Astrocyte of the hippocampus (primary cell): ENCODE measurements around the gene UBE2O.

ENCODE experiments used
- DNase-seq: peaks from one replicate; pipeline ENCODE4 v3.0.0; 2011; ENCODE audit warnings: low read depth, low spot score

The UBE2O gene

DNA sequence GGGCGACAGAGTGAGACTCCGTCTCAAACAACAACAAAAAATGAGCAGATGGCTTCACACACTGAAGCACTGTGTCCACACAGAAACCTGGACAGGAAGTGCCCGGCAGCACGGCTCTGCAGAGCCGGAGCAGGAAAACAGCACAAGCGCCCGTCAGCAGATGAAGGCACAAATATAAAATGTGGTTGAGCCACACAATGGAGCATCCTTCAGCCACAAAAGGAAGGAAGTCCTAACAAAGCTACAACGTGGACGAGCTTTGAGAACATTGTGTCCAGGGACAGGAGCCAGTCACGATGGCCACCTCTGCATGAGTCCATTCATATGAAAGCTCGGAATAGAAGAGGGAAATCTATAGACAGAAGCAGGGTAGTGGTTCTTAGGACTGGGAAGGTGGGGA, 32.6 kb upstream of the UBE2O start:
- DNase-seq = no peak

DNA sequence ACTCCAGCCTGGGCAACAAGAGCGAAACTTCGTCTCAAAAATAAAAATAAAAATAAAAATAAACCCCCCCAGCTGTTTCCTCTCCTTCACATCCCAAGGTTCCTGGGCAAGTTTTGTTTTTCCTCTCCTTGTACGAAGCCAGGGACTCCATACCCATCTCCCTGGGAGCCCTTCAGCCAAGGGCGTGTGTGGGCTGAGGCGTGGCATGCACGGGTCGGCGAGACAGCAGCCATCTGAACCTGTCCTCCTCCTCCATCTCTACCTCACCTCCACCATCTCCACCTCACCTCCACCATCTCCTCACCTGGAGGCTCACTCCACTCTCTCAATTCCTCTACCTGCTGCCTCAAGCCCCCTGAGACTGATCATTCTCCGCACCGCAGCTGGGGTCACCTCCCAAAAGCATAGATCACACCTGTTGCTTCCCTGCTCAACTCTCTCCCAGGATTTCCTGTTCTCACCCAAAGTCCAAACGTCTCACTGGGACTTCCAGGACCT, 31.3 kb upstream of the UBE2O start:
- no peak for DNase-seq

DNA sequence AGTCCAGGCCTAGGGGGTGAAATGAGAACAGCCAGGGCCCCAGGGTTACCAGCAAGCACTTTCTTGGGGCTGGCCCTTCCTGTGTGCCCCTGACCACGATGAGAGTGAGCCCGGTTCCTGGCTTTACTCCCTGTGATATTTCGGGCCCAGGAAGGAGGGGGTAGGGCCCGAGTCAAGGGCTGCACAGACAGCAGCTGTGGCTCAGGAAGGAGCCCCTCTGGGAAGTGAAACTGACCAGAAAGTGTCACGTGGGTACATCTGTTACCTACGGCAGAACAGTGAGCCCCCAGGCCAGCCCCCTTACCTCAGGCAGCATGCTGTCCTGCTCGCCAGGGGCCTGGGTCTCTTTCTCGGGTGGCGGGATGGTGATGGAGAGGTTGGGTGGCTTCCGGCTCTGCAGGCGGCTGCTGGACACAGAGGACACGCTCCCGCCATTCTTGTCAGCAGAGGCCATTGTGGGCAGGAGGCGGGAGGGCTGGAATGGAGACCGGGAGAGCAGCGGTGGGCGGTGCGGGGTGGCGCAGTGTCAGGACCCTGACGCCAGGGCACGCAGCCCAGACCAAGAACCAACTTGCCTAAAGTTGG, 28.2 kb upstream of the UBE2O start:
- DNase-seq = no peak

GRCh38 chr17:76480632-76481031, 27.7 kb upstream of the UBE2O start:
- peak; percentile 46 for DNase-seq

DNA sequence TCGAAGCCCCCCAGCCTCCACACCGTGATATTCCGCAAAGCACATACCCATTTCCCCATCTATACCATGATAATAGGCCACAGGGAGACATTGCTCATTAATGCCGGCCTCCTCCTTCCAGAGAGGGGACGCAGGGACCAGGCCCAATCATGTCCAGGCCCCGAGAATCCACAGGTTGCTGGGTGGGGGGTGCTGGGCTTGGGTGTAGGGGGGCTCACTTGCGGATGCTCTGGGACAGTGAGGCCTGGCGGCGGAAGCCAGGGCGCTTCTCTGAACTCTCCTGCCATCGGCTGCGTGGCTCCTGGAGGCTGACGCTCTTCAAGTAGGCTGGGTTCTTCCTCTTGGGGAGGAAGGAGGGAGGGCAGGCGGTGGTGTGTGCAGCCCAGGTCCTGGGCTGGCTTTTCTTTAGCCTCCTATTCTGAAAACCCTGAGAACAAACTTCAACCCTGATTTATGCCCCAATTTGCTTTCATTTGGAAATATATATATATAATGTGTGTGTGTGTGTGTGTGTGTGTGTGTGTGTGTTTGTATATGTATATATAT, 26.6 kb upstream of the UBE2O start:
- no peak for DNase-seq

DNA sequence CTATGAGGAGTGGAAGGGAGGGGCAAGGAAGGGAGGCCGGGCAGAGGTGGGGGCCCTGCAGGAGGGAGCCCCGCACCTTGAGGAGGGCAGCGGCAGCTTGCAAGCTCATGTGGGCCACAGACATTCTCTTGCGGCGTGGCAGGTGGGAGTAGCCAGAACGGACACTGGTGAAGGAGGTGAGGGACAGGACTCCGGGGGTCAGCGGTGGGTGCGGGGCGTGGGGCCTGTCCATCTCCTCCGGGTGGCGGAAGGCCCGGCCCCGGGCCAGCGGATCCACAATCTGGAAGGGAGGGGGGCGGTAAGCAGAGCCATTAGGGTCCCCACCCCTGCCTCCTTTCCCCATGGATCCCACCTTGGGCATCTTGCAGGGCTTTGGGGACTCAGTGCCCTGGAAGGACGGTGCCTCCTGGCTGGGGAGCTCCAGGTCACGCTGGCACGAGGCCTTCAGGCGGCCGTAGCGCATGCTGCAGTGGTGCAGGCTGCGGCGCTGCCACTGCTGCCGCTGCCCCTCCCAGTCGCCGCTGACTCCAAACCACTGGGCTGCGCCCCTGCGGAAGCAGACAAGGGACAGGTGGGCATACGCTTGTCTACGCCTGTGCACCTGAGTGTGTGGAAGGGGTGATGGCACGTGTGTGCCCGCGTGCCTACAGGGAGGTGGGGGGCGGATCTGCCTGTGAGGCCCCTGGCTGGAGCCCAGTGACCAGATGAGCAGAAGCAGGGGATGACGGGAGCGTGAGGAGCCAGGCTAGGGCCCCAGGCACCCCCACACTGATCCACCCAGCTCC, 26.0 kb upstream of the UBE2O start:
- no peak for DNase-seq

DNA sequence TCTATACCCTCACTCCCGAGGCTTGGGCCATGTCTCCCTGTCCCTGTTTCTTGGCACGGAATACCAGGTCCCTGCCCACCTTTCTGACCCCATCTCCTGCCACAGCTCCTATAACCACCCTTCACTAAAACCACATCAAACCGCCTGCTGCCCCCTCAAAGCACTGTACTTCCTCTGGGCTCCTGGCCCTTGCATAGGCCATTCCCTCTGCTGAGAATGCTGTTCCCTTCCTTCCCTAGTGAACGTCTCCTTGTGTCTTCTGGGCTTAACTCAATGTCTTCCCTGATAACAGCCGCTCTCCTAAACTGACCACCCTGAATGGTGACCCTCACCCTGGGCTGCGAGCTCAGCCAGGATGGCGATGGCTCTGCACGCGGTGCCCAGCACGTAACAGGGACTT, 25.1 kb upstream of the UBE2O start:
- DNase-seq = no peak

- no peak for DNase-seq
Observed at GRCh38 chr17:76477576-76477975, 24.6 kb upstream of the UBE2O start.

- DNase-seq = no peak
Observed at GRCh38 chr17:76476736-76477135, 23.8 kb upstream of the UBE2O start.

GRCh38 chr17:76475302-76475701, 22.4 kb upstream of the UBE2O start:
- no peak for DNase-seq

DNA sequence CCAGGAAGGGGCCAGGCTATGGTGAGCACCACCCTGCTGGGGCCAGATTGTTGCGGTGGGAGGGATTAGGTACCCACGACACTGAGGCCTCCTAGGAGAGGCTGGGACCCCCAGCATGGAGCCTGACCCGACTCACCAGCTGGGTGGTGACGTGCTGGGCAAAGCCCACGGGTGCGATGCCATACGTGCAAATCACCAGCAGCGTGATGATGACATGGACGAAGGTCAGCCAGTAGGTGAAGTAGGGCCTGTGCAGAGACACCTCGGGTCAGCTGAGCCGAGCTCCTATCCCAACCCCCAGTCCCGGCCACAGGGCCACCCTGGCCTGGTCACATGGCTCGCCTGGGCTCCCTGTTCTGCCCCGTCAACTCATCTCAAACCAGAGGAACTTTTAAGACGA, 21.9 kb upstream of the UBE2O start:
- no peak for DNase-seq

DNA sequence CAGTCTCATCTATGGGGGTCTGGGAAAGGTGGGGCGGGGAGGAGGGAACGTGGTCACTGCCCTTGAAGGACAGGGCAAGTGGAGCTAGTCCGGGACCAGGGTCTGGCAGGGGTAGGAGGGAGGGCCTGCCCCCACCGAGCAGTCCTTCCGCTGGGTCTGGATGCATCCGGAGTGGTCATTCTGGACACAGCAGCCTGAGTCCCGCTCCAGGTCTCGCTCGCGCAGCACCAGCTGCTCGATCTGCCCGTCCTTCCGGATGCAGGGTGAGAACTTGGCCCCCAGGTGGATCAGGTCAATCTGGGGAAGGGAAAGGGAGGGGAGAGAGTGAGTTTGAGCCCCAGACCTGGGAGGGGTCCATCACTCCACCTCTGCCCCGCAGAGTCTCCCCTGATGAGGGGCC, 21.3 kb upstream of the UBE2O start:
- DNase-seq = no peak

DNA sequence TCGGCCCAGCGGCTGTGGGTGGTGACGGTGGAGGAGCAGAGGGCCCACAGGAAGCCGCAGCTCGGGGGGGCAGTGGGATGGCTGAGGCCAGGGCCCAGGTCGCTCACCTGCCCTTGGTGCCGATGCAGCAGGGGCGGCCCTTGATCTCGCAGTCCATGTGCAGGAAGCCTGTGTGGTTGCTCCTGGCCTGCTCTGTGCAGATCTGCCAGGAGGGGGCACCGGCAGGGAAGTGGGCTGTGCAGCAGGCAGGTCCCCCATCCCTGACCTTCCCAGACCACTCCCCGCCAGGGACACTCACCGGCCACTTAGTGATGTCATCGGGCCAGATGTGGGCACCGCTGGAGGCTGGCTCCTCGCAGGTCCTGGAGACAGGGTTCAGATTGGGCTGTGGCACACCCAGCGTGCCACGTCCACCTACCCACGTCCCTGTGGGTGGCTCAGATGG, 20.6 kb upstream of the UBE2O start:
- no peak for DNase-seq

GRCh38 chr17:76472726-76473125, 19.8 kb upstream of the UBE2O start:
- no peak for DNase-seq

GRCh38 chr17:76472258-76472645, 19.3 kb upstream of the UBE2O start:
- DNase-seq = no peak

- DNase-seq = no peak
Observed at GRCh38 chr17:76471498-76472257, 18.7 kb upstream of the UBE2O start.

DNA sequence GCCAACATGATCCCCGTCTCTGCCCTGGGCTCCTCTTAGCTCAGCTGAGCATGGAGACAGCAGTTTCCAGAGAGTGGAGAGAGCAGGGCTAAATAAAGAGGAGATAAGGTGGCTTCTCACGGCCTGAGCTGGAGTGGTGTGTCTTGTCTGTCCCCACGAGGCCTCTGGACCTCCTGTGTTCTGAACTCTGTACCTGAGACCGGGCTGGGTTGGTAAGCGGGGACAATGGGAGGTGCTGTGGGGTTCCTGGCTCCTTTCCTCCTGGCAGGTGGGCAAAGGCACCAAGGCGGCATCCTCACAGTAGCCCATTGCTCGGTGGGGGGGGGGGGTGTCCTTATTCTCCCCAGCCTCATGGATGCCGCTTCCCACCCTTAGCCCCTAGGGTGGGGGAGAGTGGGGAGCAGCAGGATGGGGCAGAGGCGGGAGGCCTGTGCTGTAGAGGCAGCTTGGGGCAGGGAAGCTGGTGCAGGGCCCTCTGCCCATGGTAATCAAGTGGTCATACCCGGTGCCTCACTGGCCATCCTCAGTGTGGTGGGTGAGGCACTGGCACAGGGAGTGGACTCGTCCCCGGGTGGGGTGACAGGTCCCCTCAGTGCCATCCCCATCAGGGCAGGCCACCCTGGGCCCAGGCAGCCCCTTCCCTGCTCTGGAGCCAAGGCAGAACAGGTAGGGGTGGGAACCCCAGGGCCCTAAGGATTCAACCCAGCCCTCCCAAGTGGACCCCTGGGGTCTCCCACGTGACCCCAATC, 17.2 kb upstream of the UBE2O start:
- DNase-seq = no peak

- DNase-seq = no peak
Observed at GRCh38 chr17:76469076-76469990, 16.4 kb upstream of the UBE2O start.

DNA sequence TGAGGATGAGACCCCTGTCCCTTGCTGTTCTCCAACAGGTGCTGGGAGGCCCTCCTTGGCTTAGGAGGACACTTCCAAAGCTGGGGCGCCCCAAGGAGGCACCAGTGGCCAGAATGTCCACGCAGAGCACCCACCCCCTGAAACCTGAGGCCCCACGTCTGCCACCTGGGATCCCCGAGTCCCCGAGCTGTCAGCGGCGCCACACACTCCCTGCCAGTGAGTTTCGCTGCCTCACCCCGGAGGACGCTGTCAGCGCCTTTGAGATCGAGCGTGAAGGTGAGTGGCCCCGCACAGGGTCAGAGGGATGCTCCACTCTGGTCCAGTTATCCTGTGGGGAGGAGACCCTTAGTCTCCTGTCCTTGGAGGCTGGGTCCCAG, 15.7 kb upstream of the UBE2O start:
- DNase-seq = no peak

DNA sequence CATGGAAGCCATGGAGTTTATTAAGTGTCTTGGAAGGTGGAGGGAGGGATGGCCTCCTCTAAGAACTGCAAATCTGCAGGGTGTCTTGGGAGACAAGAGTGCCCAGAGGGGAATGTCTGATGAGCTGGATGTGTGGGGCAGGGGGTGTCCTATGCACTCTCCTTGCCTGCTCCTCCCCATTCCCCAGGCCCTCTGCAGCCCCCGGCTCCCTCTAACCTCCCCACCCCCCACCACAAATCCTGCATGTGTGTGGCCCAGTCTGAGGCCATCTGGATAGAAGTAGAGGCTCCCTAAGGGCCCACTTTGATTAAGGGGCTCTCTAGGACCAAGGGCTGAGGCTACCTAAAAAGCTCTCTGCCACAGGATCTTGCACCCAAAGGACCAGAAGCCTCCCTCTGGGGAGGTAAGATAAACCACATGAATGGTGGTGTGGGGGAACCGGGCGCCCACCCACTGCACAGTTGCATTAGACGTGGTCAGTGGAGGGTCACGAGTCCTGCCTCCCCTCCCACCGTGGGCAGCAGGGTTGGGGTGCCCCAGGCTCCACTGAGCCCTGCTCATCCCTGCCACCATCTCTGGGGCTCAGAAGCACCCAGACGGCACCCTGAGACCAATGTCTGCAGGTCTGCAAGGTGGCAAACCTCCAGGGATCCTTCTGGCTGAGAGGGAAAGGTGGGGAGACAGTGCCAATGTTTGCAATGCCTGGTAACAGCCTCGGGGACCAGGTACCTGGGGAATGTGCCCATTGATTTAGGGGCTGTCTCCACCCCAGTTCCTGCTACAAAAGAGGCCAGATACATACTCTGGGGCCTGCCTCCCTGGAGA, 15.1 kb upstream of the UBE2O start:
- DNase-seq = no peak
